Esophagus muscularis mucosa (tissue), 3 donors: ENCODE measurements around the gene TSSC4.
A peak's percentile ranks its signal among the peaks of the same experiment; 100 is the strongest.

Source experiments
- POLR2A ChIP-seq: fragments of 450-650 bp; IDR thresholded peaks from one replicate; pipeline ENCODE4 v1.6.1; 2017; ENCODE audit warnings: antibody characterized with exemption, moderate library complexity, mild to moderate bottlenecking, low read depth
- POLR2AphosphoS5 ChIP-seq, 2 donors: sonication (generic); formaldehyde crosslinking; IDR thresholded peaks; one replicate each; pipeline ENCODE4 v1.6.1; 2017; ENCODE audit warnings: antibody characterized with exemption in 2 of 2
- TF ChIP-seq, protein P1 (sequence below), 3 experiments: fragments of 200-600 bp in 2 of 3; fragments of 450-650 bp in 1 of 3; sonication (generic) in 2 of 3; IDR thresholded peaks; one replicate each; pipeline ENCODE4 v1.5.1; 2017 to 2019; ENCODE audit warnings: antibody characterized with exemption in 3 of 3, mild to moderate bottlenecking in 2 of 3, moderate library complexity in 1 of 3

DNA sequence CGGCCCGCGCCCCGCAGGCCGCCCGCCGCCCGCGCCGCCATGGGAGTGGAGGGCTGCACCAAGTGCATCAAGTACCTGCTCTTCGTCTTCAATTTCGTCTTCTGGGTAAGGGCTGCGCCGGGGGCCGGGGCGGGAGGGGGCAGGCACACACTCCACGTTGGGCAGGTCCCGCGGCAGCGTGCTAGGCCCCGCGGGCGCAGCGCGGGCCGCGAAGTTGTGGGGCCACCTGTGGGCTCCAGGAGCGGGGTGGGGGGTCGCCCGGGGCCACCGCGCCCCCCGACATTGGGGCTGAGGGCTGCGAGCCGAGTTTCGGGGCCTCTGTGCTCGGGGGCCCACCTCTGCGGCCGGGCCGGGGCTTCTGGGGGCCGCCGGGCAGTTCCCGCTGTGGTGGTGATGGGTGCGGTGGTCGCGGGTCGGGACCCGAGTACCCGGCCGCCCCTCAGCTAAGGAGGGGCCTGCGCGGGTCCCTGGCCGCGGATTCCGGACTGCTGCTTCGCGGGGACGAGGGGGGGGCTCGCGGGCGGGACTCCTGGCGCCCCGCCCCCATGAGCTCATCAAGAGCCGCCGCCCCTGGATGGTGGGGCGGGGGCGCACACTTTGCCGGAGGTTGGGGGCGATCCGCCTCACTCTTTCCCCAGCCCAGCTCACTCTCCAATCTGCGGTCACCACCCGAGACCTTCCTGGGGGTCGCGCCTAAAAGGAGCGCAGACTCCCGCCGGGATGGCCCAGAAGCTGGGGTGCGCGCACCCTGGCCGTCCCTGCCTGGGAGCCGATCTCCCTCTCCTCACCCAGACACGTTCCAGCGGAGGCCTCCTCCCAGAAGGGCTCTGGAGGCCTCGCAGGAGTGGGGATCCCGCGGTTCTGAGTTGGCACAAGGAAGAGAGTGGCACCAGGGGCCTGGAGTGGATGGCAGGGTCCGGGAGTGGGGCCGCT lies 22.8 kb upstream of the TSSC4 start:
- TF ChIP-seq, protein P1, sequence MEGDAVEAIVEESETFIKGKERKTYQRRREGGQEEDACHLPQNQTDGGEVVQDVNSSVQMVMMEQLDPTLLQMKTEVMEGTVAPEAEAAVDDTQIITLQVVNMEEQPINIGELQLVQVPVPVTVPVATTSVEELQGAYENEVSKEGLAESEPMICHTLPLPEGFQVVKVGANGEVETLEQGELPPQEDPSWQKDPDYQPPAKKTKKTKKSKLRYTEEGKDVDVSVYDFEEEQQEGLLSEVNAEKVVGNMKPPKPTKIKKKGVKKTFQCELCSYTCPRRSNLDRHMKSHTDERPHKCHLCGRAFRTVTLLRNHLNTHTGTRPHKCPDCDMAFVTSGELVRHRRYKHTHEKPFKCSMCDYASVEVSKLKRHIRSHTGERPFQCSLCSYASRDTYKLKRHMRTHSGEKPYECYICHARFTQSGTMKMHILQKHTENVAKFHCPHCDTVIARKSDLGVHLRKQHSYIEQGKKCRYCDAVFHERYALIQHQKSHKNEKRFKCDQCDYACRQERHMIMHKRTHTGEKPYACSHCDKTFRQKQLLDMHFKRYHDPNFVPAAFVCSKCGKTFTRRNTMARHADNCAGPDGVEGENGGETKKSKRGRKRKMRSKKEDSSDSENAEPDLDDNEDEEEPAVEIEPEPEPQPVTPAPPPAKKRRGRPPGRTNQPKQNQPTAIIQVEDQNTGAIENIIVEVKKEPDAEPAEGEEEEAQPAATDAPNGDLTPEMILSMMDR (IDR thresholded peaks at IDR 0.05) = no peak
- TF ChIP-seq POLR2AphosphoS5 (IDR thresholded peaks at IDR 0.05) (peak; percentile 69 to 70), POLR2A (no peak)
